ENCODE data around the gene DYSF.

The DYSF gene

GRCh38 chr2:71702071-71702970, 249.0 kb downstream of the DYSF start:
- no peak overlapping the region for H3K27ac ChIP-seq
- TF ChIP-seq CTCF (IDR thresholded peaks at IDR 0.05) (no peak), ZFX (IDR thresholded peaks at IDR 0.05; ENCODE audit: borderline replicate concordance) (no peak)

- TF ChIP-seq CTCF (IDR thresholded peaks at IDR 0.05), result no peak
- no peak for TF ChIP-seq ZFX (IDR thresholded peaks at IDR 0.05; ENCODE audit: borderline replicate concordance)
- no peak overlapping the region for H3K27ac ChIP-seq
These were observed 249.9 kb downstream of the DYSF start for GRCh38 chr2:71702971-71703898.

- no peak for TF ChIP-seq CTCF (IDR thresholded peaks at IDR 0.05)
- no peak overlapping the region for H3K27ac ChIP-seq
These were observed 250.8 kb downstream of the DYSF start for GRCh38 chr2:71704131-71704561.

GRCh38 chr2:71704688-71705087, 251.3 kb downstream of the DYSF start:
- H3K27ac ChIP-seq, result no peak overlapping the region
- TF ChIP-seq CTCF (IDR thresholded peaks at IDR 0.05) (no peak), ZFX (IDR thresholded peaks at IDR 0.05; ENCODE audit: borderline replicate concordance) (no peak)

- TF ChIP-seq ZFX (IDR thresholded peaks at IDR 0.05; ENCODE audit: borderline replicate concordance), result no peak
- no peak for TF ChIP-seq CTCF (IDR thresholded peaks at IDR 0.05)
- H3K27ac ChIP-seq, result no peak overlapping the region
These were observed 252.0 kb downstream of the DYSF start for GRCh38 chr2:71705171-71705960.

GRCh38 chr2:71706121-71706520, 252.8 kb downstream of the DYSF start:
- no peak for TF ChIP-seq ZFX (IDR thresholded peaks at IDR 0.05; ENCODE audit: borderline replicate concordance)
- no peak for TF ChIP-seq CTCF (IDR thresholded peaks at IDR 0.05)
- H3K27ac ChIP-seq, result no peak overlapping the region

Data from 22Rv1 (cell line).